NCI-H187 (cell line): ENCODE data around the gene ARID1B.

Experiments used
- DNase-seq, 2 experiments: peaks; one replicate each; lab custom pipeline; 2025; lab: John Stamatoyannopoulos, UW

ARID1B gene

GRCh38 chr6:157226761-157227160 lies 449.6 kb downstream of the ARID1B start:
- DNase-seq, result no peak

GRCh38 chr6:157227202-157228166 lies 450.3 kb downstream of the ARID1B start:
- DNase-seq, result no peak

- peak; percentile 91 to 92 for DNase-seq
Measured at GRCh38 chr6:157228426-157229131, 451.4 kb downstream of the ARID1B start.

DNA sequence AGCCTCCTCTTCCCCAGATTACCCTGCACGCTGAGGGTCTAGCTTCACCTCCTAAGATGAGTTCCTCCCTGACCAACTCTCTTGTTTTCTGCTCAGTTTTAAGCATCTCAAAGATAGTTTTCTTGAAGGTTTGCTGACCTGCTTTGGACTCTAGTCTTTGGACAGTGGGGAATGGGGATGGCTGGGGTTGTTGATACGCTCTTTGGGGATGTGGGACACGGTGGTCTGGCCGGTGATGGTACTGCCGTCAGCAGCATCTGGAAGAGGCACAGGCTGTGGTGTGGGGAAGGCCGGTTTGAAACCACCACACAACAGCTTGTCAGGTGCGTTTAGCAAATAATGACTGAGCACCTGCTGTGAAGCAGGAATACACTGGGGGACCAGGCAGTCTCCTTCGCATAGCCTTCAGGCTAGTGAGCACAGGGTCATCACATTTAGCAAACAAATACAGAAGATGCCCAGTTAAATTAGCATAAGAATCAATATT lies 452.0 kb downstream of the ARID1B start:
- no peak for DNase-seq

DNA sequence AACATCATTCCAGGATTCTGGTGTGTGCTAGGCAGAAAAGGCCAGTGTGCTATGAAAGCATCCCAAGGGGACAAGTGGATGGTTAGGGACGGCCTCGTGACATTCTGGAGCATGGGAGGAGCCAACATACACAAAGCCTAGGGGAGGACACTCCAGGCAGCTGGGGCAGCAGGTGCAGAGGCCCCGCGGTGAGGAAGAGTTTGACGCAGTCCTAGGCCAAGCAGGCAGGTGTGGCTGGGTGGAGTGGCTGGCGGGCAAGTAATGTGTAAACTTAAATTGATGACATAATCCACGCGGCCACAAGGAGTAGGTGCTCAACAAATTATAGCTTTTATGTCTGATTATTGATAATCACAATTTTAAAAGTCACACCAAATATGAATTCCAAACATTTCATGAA lies 452.5 kb downstream of the ARID1B start:
- peak; percentile 80 to 96 for DNase-seq

DNA sequence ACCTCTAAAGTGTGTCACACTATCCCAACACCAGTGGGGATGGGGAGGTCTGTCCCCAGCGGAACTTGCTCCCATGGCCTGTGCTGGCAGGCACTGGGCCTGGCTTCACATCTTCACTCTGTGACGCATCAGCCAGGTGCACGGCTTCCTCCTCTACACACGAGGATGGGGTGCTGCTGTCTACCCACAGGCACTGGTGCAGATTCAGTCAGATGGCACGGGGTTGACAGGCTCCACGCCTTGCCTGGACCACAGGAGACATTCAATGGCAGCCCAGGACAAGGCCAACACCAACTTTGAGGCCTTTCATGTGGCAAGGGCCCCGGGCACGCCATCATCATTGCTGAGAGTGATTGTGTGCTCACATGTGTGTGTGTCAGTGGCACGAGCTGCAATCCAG lies 453.7 kb downstream of the ARID1B start:
- no peak for DNase-seq

DNA sequence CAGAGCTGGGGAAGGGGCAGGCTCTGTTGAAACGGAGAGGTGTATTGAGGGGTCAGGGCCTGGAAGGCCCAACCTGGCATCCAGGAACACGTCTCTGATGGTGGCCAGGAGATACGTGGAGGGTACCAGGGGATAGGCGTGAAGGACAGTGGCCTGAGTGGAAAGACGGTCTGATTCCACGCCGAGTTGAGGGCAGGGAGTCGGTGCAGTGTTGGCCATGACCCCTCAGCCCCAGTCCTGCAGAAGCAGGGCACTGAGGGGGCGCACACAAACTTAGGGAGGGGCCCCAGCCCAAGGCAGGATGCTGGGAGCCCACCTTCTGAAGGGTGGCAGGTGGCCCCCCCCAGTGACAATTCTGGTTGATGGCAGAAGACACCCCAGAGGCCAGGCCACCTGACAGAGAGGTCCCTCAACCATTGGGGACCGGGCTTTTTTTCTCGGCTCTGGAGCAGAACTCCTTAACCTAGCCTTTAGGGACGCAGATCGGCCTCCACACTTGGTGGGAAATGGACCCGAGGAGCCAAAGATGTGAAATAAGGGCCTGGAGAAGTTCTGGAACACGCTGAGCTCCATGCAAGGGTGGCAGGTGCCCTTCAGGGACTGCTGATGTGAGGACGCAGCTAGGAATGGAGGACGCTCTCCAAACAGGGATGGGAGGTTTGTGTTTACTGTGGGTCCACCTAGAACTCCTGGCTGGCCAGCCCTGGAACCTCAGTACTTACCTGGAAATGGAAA lies 455.1 kb downstream of the ARID1B start:
- no peak for DNase-seq

DNA sequence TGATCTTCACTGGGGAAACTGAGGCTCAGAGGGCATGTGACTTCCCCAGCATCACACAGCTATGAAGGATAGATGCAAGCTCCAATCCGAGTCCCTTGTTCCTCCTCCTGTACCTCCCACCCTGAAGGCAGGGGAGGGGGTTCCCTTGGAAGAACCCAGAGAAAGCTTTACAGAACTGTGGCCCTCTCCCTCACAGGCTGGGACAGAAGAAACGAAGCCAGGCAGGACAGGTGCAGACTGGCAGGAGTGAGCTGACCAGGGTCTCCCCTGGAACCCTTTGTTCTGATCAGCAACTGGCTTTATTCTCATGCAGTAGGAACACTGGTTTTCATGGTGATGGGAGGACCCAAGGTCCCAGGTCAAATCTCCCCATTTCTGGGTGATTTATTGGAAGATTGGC lies 456.0 kb downstream of the ARID1B start:
- no peak for DNase-seq

- DNase-seq, result no peak
Measured at GRCh38 chr6:157233686-157234085, 456.5 kb downstream of the ARID1B start.

GRCh38 chr6:157235600-157236039 lies 458.4 kb downstream of the ARID1B start:
- no peak for DNase-seq

DNA sequence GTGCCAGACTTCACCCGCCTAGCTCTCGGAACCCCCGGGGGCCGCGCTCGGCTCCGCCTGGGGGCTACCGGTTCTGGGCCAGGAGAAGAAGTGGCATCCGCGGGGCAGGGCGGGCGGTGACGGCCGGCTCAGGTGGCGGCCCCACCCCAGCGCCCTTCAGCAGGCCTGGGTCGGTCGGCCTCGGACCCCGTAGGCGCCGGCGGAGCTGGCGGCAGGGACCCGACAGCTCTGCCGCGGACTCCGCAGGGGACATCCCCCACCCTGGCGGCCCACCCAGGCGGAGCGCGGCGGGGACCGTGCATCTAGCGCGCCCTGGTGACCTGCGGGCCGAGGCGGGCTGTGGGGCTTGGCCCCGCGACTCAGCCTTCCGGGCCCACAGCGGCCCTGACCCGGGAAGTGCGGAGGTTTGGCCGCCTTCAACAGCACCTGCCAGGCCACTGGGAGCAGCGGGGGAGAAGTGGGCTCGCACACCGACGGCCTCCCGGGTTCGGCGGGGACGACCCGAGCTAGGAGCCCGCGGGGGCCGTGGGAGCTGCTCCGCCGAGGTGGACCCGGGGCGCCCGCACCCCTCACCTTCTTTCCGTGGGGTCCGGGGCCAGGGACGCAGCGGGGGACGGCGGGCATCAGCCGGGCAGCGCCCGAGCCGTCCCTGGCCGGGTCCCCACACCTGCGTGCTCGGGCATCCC lies 459.0 kb downstream of the ARID1B start:
- DNase-seq, result no peak

GRCh38 chr6:157238346-157238745 lies 461.2 kb downstream of the ARID1B start:
- DNase-seq, result no peak

GRCh38 chr6:157239148-157239547 lies 462.0 kb downstream of the ARID1B start:
- no peak for DNase-seq

DNA sequence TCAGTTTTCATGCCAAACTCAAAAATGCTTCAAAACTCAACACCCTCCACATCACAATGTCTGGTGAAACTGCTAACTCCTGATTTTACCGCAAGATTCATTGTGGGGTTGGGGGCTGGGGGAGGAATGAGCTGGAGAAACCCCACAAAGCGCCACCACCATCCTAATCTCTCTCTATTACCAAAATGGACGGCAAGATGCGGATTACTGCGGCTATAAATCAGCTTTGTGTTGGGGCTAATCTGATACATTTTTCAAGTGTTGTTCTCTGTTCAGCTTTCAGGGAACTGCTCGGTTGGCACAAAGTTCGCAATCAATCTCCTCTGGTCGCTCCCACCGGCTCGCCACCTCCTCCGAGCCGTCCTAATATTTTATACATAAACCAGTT lies 462.5 kb downstream of the ARID1B start:
- DNase-seq, result no peak

DNA sequence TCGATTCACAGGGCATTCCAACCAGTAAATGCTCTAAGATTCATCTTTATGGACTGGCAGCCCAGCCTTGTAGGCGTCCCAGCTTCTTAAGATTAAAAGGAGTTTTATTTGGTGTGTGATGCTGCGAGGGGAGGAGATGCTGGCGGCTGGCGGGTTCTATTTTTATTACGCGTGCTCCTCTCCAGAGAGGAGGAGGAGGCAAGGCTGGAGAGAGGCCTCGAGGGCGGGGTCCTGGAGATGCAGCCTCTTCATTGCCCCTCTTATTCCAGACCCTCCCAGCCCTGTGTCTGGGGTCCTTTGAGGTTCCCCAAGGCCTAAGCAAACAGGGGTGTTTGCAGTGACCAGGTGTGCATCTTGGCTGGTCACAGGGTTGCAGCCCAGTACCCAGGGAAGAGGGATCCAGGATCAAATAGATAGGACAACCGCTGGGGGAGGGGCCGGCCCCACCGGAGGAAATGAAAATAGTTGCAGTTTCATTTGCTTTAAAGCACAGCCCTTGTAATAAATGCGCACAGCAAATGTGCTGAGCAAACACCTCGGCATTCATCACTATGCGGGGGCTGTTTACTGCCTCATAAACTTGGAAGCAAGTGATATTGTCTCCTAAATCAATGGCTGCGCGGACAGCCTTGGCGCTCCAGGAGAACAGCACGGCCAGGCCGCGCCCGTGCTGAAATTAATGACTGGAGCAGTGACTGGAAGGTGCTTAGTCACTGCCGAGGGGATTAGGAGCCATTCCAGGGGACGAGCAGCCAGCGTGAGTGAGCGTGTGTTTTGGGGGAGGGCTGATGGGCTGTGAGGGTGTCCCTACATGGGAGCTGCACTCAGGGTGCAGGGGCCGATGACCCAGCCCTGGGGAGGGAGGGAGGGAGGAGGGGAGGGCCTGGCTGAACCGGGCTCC lies 463.1 kb downstream of the ARID1B start:
- peak in 1 of 2 experiments; percentile 82 for DNase-seq

DNA sequence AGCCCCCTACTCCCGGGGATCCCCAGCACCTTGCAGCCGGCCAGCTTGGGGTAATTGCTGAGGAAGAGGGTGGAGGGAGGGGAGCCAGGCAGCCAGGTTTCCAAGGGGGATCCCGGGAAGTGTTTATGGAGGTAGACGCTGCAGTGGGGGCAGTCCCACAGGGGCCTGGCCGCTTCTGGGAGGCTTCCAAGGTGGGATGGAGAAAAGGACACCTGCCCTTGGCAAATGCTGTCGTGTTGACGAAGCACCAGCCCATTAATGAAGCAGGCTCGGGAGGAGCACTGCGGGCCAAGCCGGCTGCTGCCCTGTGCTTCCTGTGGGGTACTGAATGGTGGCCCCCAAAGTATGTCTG lies 463.8 kb downstream of the ARID1B start:
- no peak for DNase-seq

DNA sequence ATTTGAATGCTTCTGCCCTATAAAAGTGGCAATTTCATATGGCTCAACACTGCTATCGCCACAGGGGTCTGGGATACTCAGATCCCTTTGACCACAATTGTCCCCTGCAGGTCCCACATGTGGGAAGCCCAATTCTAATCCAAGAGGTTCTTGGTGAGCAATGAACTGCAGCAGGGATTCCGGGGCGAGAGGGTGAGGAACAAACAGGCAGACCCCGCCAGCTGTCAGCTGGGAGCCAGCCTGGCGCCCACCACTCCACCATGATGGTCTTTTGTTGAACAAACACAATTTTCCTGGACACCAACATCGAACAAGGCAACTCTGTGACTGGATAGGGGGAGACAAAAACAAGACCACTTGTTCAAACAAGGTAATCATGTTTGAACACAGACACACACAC lies 465.6 kb downstream of the ARID1B start:
- DNase-seq, result no peak

DNA sequence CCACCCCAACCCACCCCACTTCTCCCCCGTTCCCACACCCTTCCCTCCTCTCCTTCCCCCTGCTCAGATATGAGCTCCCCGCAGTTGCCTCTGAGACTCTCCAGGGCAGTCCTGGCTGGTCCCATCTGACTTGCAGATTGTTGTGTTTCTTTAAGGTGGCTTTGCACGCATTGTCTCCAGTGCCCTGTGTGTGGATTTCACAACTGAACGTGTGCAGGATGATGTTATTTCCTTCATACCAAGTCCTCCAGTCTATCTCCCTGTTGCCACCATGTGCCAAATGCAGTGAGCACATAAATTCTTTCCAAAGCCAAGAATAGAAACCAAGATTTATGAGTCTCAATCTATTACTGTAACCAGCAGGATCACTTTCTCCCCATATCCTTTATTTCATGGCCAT lies 467.0 kb downstream of the ARID1B start:
- no peak for DNase-seq

DNA sequence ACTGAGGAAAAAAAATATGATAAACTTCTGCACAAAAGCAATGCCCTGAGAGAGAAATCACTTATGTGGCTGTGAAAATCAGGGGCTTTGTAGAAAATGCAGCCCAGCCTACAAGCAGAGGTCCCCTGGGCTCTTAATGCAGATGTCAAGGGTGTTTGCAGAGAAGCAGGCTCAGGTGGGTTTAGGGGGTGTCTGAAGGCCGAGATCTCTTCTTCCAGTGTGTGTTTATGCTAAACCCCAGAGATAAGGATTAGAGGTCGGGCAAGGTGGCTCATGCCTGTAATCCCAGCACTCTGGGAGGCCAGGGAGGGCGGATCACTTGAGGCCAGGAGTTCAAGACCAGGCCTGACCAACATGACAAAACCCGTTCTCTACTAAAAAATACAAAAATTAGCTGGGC lies 467.6 kb downstream of the ARID1B start:
- DNase-seq, result no peak

DNA sequence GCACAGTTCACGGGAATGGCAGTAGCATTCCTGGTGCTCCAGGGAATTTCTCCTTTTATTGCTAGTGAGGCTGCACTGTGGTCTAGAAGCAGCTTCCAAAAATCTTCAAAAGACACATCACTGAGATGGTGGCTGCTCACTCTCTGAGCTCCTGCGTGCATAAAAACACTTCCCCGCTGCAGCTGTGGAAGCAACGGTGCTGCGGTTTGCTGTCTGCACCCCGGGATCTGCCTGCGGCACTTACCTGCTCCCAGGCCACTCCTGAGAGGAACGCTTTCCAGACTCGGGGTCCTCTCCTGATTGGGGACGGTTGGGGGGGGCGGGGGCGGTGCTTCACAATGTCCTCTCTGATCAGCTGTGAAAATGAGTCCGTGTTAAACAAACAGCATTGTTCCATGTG lies 468.3 kb downstream of the ARID1B start:
- peak in 1 of 2 experiments; percentile 45 for DNase-seq
